GM21723 (cell line): ENCODE measurements around the gene ABLIM2.

Source experiments
- ATAC-seq: cut with Tn5 transposase; IDR thresholded peaks from one replicate; pipeline ENCODE4 v1.9.1; 2021; ENCODE audit warnings: mild to moderate bottlenecking, moderate library complexity; ENCODE audit not compliant: unreplicated experiment

Gene ABLIM2

GRCh38 chr4:8194306-8195242, 36.0 kb upstream of the ABLIM2 start:
- ATAC-seq, result no peak

GRCh38 chr4:8192748-8193738, 34.4 kb upstream of the ABLIM2 start:
- ATAC-seq, result peak; percentile 77

GRCh38 chr4:8191136-8191747, 32.6 kb upstream of the ABLIM2 start:
- ATAC-seq, result peak; percentile 54

GRCh38 chr4:8189551-8190466, 31.2 kb upstream of the ABLIM2 start:
- no peak for ATAC-seq

- ATAC-seq, result no peak
Observed at GRCh38 chr4:8188743-8189550, 30.3 kb upstream of the ABLIM2 start.

GRCh38 chr4:8188085-8188484, 29.5 kb upstream of the ABLIM2 start:
- ATAC-seq, result no peak

GRCh38 chr4:8185930-8186329, 27.3 kb upstream of the ABLIM2 start:
- ATAC-seq, result no peak

GRCh38 chr4:8185295-8185694, 26.7 kb upstream of the ABLIM2 start:
- ATAC-seq, result no peak

GRCh38 chr4:8184061-8184460, 25.4 kb upstream of the ABLIM2 start:
- no peak for ATAC-seq

- no peak for ATAC-seq
Observed at GRCh38 chr4:8182858-8183725, 24.5 kb upstream of the ABLIM2 start.

- no peak for ATAC-seq
Observed at GRCh38 chr4:8182294-8182693, 23.7 kb upstream of the ABLIM2 start.

- no peak for ATAC-seq
Observed at GRCh38 chr4:8181844-8182243, 23.2 kb upstream of the ABLIM2 start.

- ATAC-seq, result no peak
Observed at GRCh38 chr4:8181119-8181518, 22.5 kb upstream of the ABLIM2 start.

GRCh38 chr4:8180310-8181093, 21.9 kb upstream of the ABLIM2 start:
- no peak for ATAC-seq

GRCh38 chr4:8179771-8180170, 21.2 kb upstream of the ABLIM2 start:
- ATAC-seq, result no peak

GRCh38 chr4:8179074-8179473, 20.5 kb upstream of the ABLIM2 start:
- no peak for ATAC-seq

GRCh38 chr4:8177956-8178355, 19.3 kb upstream of the ABLIM2 start:
- ATAC-seq, result no peak
